ENCODE data around the gene HDAC6. TPM values are rescaled to one million over a fixed set of nuclear protein-coding genes. Genes with fewer than 3 reads are reported as not detected.
"Not testable (repeated sequence)": the region's sequence is repeated elsewhere in the genome, so short reads cannot be mapped to it uniquely, and the experiment has no call there.

Gene HDAC6
- total RNA-seq, 2 donors from 2014 or later: 78.9 to 91.8 TPM

DNA sequence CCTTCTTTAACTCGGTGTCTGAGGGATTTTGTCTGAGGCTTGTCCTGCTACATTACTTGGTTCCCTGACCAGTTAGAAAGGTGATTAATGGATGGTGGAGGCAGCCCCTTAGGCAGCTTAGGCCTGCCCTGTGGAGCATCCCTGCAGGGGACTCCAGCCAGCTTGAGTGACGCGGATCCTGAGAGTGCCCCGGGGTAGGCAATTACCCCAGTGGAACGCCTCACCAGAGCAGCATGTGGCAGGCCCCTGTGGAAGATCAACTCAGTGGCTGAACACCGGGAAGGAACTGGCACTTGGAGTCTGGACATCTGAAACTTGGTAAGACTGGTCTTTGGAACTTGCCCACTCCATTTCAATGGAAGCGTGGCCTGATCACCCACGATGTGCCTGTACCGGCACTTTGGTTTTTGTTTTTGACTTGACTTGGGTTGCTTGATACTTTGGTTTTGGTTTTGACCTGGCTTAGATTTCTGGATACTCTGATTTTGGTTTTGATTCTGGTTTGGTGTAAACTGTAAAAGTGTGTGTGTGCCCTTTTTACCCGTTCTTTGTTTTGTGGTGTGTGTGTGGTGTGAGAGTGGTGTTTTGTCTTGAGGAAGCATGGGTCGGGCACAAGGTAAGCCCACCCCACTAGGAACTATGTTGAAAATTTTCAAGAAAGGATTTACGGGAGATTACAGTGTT lies 52.4 kb downstream of the HDAC6 start:
- ATAC-seq; DNase-seq; intact Hi-C loops (cut with DNase I, micrococcal nuclease): not testable (repeated sequence)

GRCh38 chrX:48854898-48855297 lies 53.0 kb downstream of the HDAC6 start:
- DNase-seq (no peak), ATAC-seq (no peak)
- intact Hi-C loops (cut with DNase I, micrococcal nuclease): no loop called here

DNA sequence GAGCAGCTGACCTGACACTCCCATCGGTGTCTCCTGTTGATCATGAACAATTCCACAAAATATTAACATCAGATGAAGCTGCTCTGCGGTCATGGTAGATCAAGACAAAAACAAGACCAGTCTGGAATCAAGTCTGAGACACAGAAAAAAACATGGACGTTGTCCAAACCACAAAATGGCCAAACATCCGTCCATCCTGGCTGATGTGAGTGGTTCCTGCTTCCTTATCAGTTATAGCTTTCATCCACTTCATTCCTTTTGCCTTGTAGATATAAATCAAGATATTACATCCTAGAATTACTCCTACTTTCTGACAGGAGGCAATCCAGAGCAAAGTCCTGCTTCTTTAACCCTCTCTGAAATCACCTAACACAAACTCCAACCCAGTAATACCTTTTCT lies 62.3 kb downstream of the HDAC6 start:
- intact Hi-C loops (cut with DNase I, micrococcal nuclease): no loop called here
- DNase-seq (no peak), ATAC-seq (peak; percentile 56)

DNA sequence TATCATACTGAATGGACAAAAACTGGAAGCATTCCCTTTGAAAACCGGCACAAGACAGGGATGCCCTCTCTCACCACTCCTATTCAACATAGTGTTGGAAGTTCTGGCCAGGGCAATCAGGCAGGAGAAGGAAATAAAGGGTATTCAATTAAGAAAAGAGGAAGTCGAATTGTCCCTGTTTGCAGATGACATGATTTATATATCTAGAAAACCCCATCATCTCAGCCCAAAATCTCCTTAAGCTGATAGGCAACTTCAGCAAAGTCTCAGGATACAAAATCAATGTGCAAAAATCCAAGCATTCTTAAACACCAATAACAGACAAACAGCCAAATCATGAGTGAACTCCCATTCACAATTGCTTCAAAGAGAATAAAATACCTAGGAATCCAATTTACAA lies 70.2 kb downstream of the HDAC6 start:
- ATAC-seq; DNase-seq; intact Hi-C loops (cut with DNase I, micrococcal nuclease): not testable (repeated sequence)

Other genes with a start within 250 kb of the HDAC6 start
- gene RBM3, start 227.6 kb upstream of the HDAC6 start, total RNA-seq: 100 to 1,000 TPM; 156 to 263 TPM
- 100 to 1,000 TPM; 126 to 141 TPM for gene WDR13, start 204.6 kb upstream of the HDAC6 start, total RNA-seq
- gene WAS, start 118.3 kb upstream of the HDAC6 start, total RNA-seq: 1 to 10 TPM; 2.4 to 6.6 TPM
- gene SUV39H1, start 105.3 kb upstream of the HDAC6 start, total RNA-seq: 1 to 10 TPM; 3.1 to 5.0 TPM
- 10 to 100 TPM in 1 of 2 donors, 1 to 10 TPM in 1; 9.5 to 11.4 TPM for gene GLOD5, start 40.3 kb upstream of the HDAC6 start, total RNA-seq
- not detected for gene GATA1, start 15.5 kb upstream of the HDAC6 start, total RNA-seq
- gene ERAS, start 24.4 kb downstream of the HDAC6 start, total RNA-seq: not detected
- 10 to 100 TPM in 1 of 2 donors, 1 to 10 TPM in 1; 8.8 to 21.4 TPM for gene PCSK1N, start 33.5 kb downstream of the HDAC6 start, total RNA-seq
- gene TIMM17B, start 95.7 kb downstream of the HDAC6 start, total RNA-seq: 10 to 100 TPM; 44.6 to 46.7 TPM
- gene PQBP1, start 95.9 kb downstream of the HDAC6 start, total RNA-seq: 10 to 100 TPM; 68.8 to 70.5 TPM
- gene SLC35A2, start 109.6 kb downstream of the HDAC6 start, total RNA-seq: 10 to 100 TPM; 50.0 to 60.6 TPM
- 10 to 100 TPM; 11.6 to 20.4 TPM for gene PIM2, start 117.0 kb downstream of the HDAC6 start, total RNA-seq
- gene OTUD5, start 155.5 kb downstream of the HDAC6 start, total RNA-seq: 10 to 100 TPM; 37.2 to 44.2 TPM
- gene KCND1, start 169.8 kb downstream of the HDAC6 start, total RNA-seq: under 1 TPM; 0.61 to 0.76 TPM
- gene GRIPAP1, start 200.2 kb downstream of the HDAC6 start, total RNA-seq: 10 to 100 TPM; 37.1 to 45.0 TPM
- 10 to 100 TPM; 23.2 to 26.6 TPM for gene TFE3, start 241.3 kb downstream of the HDAC6 start, total RNA-seq